HG03095 (cell line): ENCODE results near the gene FHDC1.

Experiments used
- ATAC-seq: cut with Tn5 transposase; IDR thresholded peaks from one replicate; pipeline ENCODE4 v1.9.1; 2021; ENCODE audit warnings: moderate library complexity; ENCODE audit not compliant: unreplicated experiment

Gene FHDC1

GRCh38 chr4:152936446-152937335 lies 568 bp downstream of the FHDC1 start:
- no peak for ATAC-seq

GRCh38 chr4:152937336-152938236 lies 1.5 kb downstream of the FHDC1 start:
- no peak for ATAC-seq

DNA sequence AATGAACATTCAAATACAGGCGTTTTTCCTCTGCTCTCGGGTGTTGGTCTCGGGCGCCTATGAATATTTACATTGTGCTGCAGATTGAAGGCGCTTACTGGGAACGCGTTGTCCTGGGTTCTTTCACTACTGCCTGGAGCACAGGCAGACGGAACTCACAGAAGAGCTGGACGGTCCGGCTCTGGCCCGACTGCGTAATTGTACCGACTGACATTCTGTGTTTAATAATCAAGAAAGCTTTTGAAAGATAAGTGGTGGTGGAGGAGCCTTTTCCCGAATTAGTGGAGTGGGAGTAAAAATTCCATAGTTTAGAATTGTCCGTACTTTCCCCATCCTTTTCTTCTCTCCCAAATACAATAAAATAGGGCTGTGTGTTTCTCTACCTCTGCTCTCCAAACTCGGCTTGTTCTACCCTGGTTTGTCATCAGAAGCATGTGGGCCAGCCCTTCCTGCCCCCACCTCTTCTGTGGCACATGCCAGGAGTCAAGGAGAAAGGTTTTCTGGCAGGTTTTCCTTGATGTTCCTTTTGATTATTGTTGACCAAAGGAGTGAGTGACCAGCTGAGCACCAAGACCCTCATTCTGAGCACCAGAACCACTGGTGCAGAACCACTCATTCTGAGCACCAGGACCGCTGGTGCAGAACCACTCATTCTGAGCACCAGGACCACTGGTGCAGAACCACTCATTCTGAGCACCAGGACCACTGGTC lies 2.3 kb downstream of the FHDC1 start:
- no peak for ATAC-seq

GRCh38 chr4:152939621-152940020 lies 3.5 kb downstream of the FHDC1 start:
- no peak for ATAC-seq

DNA sequence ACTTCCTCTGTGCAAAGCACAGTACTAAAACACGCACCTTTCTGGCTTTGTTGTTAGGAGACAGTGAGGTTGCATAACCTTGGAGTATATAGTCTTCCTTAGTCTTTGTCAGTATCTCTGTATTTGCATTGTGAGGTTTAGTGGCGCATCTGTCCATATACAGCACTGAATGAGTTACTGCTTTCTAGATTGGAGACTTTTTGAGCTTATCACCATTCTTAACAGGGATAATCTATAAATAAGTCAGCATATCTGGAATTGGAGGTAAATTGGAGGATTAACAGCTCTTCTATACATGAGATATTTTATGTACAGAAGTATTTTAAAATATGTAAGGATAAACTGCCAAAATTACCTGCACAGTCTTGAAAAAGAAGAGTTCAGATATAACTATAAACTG lies 4.3 kb downstream of the FHDC1 start:
- ATAC-seq: no peak

DNA sequence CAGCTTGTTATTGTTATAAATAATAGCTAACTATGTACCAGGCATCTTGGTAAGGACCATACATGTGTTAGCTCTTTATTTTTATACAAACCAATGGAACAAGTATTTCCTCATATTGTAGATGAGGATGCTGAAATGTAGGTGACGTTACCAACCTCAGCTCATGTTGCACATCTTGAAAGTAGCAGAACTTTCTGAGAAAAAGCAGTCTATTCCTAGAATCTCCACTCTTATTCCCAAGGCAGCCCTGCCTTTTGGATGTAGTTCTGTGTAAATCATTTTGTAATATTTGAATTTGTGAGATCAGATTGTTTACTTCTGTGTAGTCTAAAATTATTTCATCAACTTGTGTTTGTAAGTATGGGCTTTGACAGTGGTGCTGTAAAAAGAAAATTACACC lies 5.3 kb downstream of the FHDC1 start:
- no peak for ATAC-seq

- no peak for ATAC-seq
Measured at GRCh38 chr4:152942346-152942745, 6.2 kb downstream of the FHDC1 start.

- no peak for ATAC-seq
Measured at GRCh38 chr4:152943672-152944071, 7.5 kb downstream of the FHDC1 start.

GRCh38 chr4:152944666-152945320 lies 8.7 kb downstream of the FHDC1 start:
- ATAC-seq: no peak

GRCh38 chr4:152945639-152946038 lies 9.5 kb downstream of the FHDC1 start:
- no peak for ATAC-seq

DNA sequence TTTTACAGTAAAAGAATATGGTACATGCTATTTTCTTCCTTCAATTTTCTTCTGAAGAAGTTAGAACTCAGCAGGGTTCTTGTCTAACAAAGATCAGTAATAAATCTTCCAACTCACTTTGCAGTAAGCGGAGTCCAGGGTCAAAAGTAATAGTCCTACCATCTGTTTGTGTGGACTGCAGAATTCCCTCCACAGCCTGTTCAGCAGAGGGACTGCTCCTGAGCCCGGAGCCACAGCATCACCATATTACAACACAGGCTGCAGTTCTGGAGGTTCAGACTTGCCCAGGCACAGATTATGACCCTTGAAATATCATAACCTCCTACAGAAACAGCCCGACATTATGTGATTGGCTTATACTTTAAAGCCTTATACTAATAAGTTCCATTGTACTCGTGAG lies 10.3 kb downstream of the FHDC1 start:
- ATAC-seq: no peak

- no peak for ATAC-seq
Measured at GRCh38 chr4:152947311-152947710, 11.2 kb downstream of the FHDC1 start.

- no peak for ATAC-seq
Measured at GRCh38 chr4:152949930-152950329, 13.8 kb downstream of the FHDC1 start.

- no peak for ATAC-seq
Measured at GRCh38 chr4:152950402-152951274, 14.5 kb downstream of the FHDC1 start.

- ATAC-seq: no peak
Measured at GRCh38 chr4:152951348-152951747, 15.2 kb downstream of the FHDC1 start.

DNA sequence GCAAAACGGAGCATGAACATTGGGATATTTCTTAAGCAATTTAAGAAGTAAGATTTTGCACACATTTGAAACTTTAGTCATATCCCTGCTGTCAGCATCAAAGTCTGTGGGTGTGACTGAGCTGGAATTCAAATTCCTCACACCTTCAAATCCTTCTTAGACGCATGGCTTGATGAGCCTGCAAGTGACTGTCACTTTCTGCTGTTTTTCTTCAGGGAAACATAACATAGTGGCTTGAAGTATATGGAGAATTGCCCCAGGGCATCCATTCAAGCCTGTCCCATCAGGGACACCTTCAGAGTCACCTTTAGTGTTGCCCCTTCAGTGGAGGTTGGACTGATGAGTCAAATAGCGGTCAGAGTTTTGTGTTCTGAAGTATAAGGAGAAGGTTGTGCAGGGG lies 17.4 kb downstream of the FHDC1 start:
- ATAC-seq: no peak

- ATAC-seq: no peak
Measured at GRCh38 chr4:152954741-152955140, 18.6 kb downstream of the FHDC1 start.

- no peak for ATAC-seq
Measured at GRCh38 chr4:152956147-152956546, 20.0 kb downstream of the FHDC1 start.

DNA sequence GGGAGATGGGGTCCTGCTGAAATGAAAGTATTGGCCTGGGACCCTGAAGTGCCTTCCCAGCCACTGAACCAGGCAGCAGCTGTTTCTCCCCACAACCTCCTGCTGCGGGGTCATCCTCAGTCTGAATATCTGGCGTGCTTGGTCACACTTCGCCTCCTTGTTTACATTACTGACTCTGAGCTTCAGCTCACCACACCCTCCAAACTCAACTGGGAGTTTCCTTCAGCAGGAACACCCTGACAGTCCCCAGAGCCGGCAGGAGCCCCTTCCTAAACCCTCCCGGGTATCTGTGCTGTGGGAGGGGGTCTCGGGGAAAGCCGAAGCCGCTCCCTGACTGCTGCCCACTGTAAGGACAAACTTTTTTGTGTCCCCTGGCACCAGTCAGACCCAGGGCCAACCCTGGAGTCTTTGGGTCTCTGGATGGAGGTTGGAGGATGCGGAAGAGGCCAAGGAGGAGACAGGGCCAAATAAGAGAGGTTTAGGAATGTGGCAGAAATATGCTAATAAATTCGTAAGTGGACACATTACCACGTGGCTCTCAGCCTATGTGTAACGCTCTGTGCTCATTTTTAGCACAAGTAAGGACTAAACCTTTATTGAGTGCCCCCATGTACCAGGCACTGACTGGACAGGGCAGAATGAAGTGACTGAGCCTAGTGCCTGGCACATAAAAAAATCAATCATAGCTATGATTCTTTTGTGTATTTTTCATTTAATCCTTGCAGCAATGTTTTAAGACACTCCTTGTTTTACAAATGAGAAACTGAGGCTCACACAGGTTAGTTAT lies 20.7 kb downstream of the FHDC1 start:
- no peak for ATAC-seq
